Psoas muscle (tissue), 8 donors: ENCODE measurements around the gene F12. TPM values are rescaled to one million over a fixed set of nuclear protein-coding genes. Genes with fewer than 3 reads are reported as not detected.
A peak's percentile ranks its signal among the peaks of the same experiment; 100 is the strongest.

Experiments used
- ATAC-seq, 4 donors: fragments of 200-7000 bp; cut with Tn5 transposase; one replicate each; pipeline ENCODE4 v1.9.1; 2020; ENCODE audit warnings: moderate library complexity in 3 of 4, mild to moderate bottlenecking in 2 of 4
- DNase-seq, 2 donors: peaks; one replicate each; pipeline ENCODE4 v3.0.0-alpha.2; 2020
- H3K27ac ChIP-seq: fragments of 200-600 bp; one replicate; pipeline ENCODE4 v1.8.0; 2022
- H3K27me3 ChIP-seq, 3 donors: fragments of 200-600 bp in 1 of 3; one replicate each; pipeline versions ENCODE4 v1.6.1 to v1.8.0; 2013 to 2022; ENCODE audit warnings: low read length in 2 of 3, mild to moderate bottlenecking in 2 of 3, moderate library complexity in 1 of 3; ENCODE audit not compliant: insufficient read depth in 3 of 3
- H3K36me3 ChIP-seq, 2 donors: fragments of 200-600 bp in 1 of 2; one replicate each; pipeline versions ENCODE4 v1.6.1 to v1.8.0; 2013 to 2022; ENCODE audit warnings: low read depth in 1 of 2, mild to moderate bottlenecking in 1 of 2, moderate library complexity in 1 of 2; ENCODE audit not compliant: insufficient read depth in 1 of 2
- H3K4me1 ChIP-seq: fragments of 200-600 bp; one replicate; pipeline ENCODE4 v1.8.0; 2022
- H3K4me3 ChIP-seq: fragments of 200-600 bp; one replicate; pipeline ENCODE4 v1.8.0; 2022; ENCODE audit warnings: mild to moderate bottlenecking
- H3K9me3 ChIP-seq: fragments of 200-600 bp; one replicate; pipeline ENCODE4 v1.8.0; 2022
- WGBS, 3 donors: extraction: QIAGEN DNeasy Blood & Tissue Kit; methylation state at CpG; one replicate each; pipeline versions ENCODE4 v1.1.6 to v1.1.7; 2013; 5-methylcytosine and 5-hydroxymethylcytosine counted together
- intact Hi-C, 2 donors: fragments of 100-400 bp; cut with DNase I; formaldehyde crosslinking; loops; one replicate each; pipeline versions ENCODE4 v1.11.0 to v1.14.2; 2022
- polyA plus RNA-seq, 3 donors: library from polyadenylated mRNA; stranded (reverse); fragments of 200-250 nt; gene quantifications; one replicate each; pipeline ENCODE4 v1.2.3, GENCODE V29; 2013
- total RNA-seq, 4 donors: library from RNA; stranded (reverse); fragmentation: NEBNext Ultra II Directional in 2 of 4; extraction: Animal tissue kit (Norgen Biotek cat#: 25700) in 2 of 4; gene quantifications; one replicate each; pipeline versions ENCODE4 v1.2.1 to v1.2.4, GENCODE V29; 2021 to 2023
- TF ChIP-seq, protein P1 (sequence below): fragments of 200-600 bp; IDR thresholded peaks from one replicate; pipeline ENCODE4 v1.8.0; 2022; ENCODE audit warnings: antibody characterized with exemption
- donor health status: healthy with polysubstance abuse.
- donor health status: DM: no; HTN: no; CAD: no; lungs with moderate emphysema.
- donor health status: Bipolar disorder and iron deficiency.
- donor health status: healthy.
- donor health status: DM: yes; HTN: yes; CAD: no.
- donor health status: DM: no; HTN: no; CAD: no.
- donor health status: DM: no; HTN: no; CAD: no.
- donor health status: DM: yes; HTN: yes; CAD: no.

Gene F12
- total and polyA plus RNA-seq, 7 donors, result 0.06 to 0.81 (median 0.24) TPM; not detected in 3

DNA sequence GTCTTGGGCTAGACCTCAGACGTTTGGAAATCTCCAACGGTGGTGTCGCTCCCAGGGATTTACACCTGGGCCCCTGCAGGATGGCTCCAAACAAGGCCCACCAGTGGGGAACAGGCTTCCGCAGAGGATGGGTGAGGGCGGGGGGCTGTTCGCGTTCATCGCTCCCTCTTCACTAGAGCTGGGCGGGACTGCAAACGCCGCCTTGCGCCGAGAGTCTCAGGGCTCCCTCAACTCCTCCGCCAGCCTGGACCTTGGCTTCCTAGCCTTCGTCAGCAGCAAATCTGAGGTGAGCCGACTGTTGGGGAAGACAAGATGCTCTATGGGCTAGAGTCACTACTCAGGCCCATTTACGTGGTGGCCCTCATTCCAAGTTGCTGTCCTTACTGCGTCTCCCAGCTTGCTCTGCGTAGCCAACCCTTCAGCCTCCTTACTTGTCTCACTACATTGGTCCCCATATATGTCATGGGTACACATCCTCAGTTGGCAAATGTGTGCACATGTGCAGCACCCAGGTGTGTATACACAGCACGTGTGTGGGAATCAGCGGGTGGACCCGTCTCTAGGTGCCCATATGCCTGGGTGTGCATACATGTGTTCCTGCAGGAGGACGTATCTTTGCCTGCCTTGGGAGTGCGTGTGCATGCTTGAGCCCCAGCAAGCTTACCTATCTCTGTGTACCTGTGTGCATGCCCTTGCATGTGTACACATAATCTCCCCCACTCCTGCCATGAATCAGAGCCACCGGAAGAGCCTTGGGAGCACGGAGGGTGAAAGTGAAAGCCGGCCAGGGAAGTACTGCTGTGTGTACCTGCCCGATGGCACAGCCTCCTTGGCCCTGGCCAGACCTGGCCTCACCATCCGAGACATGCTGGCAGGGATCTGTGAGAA, 41.1 kb downstream of the F12 start:
- H3K27me3 ChIP-seq, result no peaks in the 10 kb centered on the region
- intact Hi-C loops, result loop anchor here (5.0 kb wide), 2 partner anchors 51 to 56 kb away; partner anchors contain the start of gene MXD3 (in 1 of the 2)
- peak overlapping the region; percentile 9 for H3K27ac ChIP-seq
- H3K4me3 ChIP-seq, result peak overlapping the region; percentile 72
- ATAC-seq (no peak), DNase-seq (no peak)
- H3K4me1 ChIP-seq, result peaks cover 45% of the 10 kb centered on the region
- TF ChIP-seq, protein P1, sequence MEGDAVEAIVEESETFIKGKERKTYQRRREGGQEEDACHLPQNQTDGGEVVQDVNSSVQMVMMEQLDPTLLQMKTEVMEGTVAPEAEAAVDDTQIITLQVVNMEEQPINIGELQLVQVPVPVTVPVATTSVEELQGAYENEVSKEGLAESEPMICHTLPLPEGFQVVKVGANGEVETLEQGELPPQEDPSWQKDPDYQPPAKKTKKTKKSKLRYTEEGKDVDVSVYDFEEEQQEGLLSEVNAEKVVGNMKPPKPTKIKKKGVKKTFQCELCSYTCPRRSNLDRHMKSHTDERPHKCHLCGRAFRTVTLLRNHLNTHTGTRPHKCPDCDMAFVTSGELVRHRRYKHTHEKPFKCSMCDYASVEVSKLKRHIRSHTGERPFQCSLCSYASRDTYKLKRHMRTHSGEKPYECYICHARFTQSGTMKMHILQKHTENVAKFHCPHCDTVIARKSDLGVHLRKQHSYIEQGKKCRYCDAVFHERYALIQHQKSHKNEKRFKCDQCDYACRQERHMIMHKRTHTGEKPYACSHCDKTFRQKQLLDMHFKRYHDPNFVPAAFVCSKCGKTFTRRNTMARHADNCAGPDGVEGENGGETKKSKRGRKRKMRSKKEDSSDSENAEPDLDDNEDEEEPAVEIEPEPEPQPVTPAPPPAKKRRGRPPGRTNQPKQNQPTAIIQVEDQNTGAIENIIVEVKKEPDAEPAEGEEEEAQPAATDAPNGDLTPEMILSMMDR, result no peak
- H3K36me3 ChIP-seq, result peaks cover 0 to 14% of the 10 kb centered on the region in 2 donors
- H3K9me3 ChIP-seq, result no peaks in the 10 kb centered on the region
- 76 to 85% (median 79%) methylated on average over 29 of the region's 29 CpGs for WGBS, 3 donors

- Histone ChIP-seq H3K4me3 (peak overlapping the region; percentile 72), H3K9me3 (no peaks in the 10 kb centered on the region), H3K27me3 (no peaks in the 10 kb centered on the region), H3K4me1 (peaks cover 48% of the 10 kb centered on the region), H3K27ac (peak overlapping the region; percentile 94), H3K36me3 (peaks cover 0 to 6% of the 10 kb centered on the region in 2 donors)
- intact Hi-C loops, result loop anchor here (5.0 kb wide), 2 partner anchors 50 to 55 kb away; partner anchors contain the start of gene MXD3 (in 1 of the 2)
- WGBS, 3 donors, result 13 to 18% (median 18%) methylated on average over 44 to 46 of the region's 46 CpGs
- TF ChIP-seq, protein P1, result no peak
- ATAC-seq (peak; percentile 7 to 30 (median 13)), DNase-seq (no peak)
Observed at GRCh38 chr5:177367323-177367848, 42.0 kb downstream of the F12 start.

GRCh38 chr5:177366528-177367322, 42.6 kb downstream of the F12 start:
- intact Hi-C loops, result loop anchor here (5.0 kb wide), 2 partner anchors 49 to 54 kb away; partner anchors contain the start of gene MXD3 (in 1 of the 2)
- ATAC-seq (peak; percentile 78 to 84 (median 82)), DNase-seq (peak; percentile 89 to 94)
- no peaks in the 10 kb centered on the region for H3K27me3 ChIP-seq
- TF ChIP-seq, protein P1, result no peak
- peaks cover 43% of the 10 kb centered on the region for H3K4me1 ChIP-seq
- H3K36me3 ChIP-seq, result no peaks in the 10 kb centered on the region
- H3K4me3 ChIP-seq, result peak overlapping the region; percentile 72
- 3 to 9% (median 4%) methylated on average over 28 to 36 of the region's 36 CpGs for WGBS, 3 donors
- H3K27ac ChIP-seq, result peak overlapping the region; percentile 94
- H3K9me3 ChIP-seq, result no peaks in the 10 kb centered on the region

DNA sequence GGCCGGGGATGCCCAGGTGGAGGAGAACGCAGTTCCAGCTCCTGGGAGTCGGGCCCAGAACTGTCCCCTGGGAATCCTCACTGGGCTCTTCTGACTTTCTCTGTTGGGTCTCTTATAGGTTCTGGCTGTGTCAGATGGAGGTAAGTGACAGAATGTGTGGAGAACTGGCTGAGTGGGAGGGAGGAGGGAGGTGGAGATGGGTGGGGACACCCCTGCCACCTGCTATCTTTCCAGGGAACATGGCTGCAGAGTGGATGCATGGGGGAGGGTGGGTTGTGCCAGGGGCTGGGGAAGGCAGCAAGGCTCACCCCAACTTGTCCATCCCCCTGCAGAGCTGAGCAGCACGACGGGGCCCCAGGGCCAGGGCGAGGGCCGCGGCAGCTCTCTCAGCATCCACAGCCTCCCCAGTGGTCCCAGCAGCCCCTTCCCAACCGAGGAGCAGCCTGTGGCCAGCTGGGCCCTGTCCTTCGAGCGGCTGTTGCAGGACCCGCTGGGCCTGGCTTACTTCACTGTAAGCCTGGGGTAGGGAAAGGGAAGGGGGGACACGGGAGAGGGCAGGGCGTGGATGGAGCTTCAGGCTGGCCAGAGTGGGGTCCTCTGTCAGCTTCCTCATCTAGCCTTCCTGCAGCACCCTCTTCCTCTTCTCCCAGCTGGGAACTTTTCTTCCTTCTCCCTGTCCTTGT, 43.4 kb downstream of the F12 start:
- DNase-seq (no peak), ATAC-seq (no peak)
- H3K36me3 ChIP-seq, result no peaks in the 10 kb centered on the region
- H3K9me3 ChIP-seq, result no peaks in the 10 kb centered on the region
- peaks cover 37% of the 10 kb centered on the region for H3K4me1 ChIP-seq
- TF ChIP-seq, protein P1, result no peak
- intact Hi-C loops, result loop anchor here (5.0 kb wide), 2 partner anchors 49 to 54 kb away; partner anchors contain the start of gene MXD3 (in 1 of the 2)
- H3K4me3 ChIP-seq, result peak overlapping the region; percentile 72
- 66 to 85% (median 76%) methylated on average over 12 to 14 of the region's 14 CpGs for WGBS, 3 donors
- H3K27me3 ChIP-seq, result no peaks in the 10 kb centered on the region
- peak overlapping the region; percentile 94 for H3K27ac ChIP-seq
